Kidney (tissue), 14 donors: ENCODE results near the gene NRG3. TPM values are rescaled to one million over a fixed set of nuclear protein-coding genes. Genes with fewer than 3 reads are reported as not detected.
"Not testable (repeated sequence)": the region's sequence is repeated elsewhere in the genome, so short reads cannot be mapped to it uniquely, and the experiment has no call there.

Experiments
- DNase-seq, 5 donors: peaks; one replicate each; pipeline ENCODE4 v3.0.0-alpha.2; 2013 to 2020
- FAIRE-seq: peaks from 2 replicates; lab custom pipeline; 2012; peaks lifted over from hg19 to GRCh38; lab: Jason Lieb, UNC
- H3K27ac ChIP-seq, 2 donors: one replicate each; pipeline ENCODE4 v1.7.0; 2013; ENCODE audit warnings: low read depth in 2 of 2, low read length in 2 of 2, inconsistent platforms in 1 of 2
- H3K27me3 ChIP-seq: one replicate; pipeline ENCODE4 v1.7.1; 2013; ENCODE audit warnings: low read length, inconsistent platforms; ENCODE audit not compliant: control insufficient read depth, insufficient read depth
- H3K36me3 ChIP-seq, 3 donors: one replicate each; pipeline versions ENCODE4 v1.7.0 to v1.7.1; 2013; ENCODE audit warnings: low read length in 3 of 3, control low read depth in 1 of 3, inconsistent platforms in 1 of 3; ENCODE audit not compliant: insufficient read depth in 3 of 3, control insufficient read depth in 2 of 3
- H3K4me1 ChIP-seq, 3 donors: one replicate each; pipeline versions ENCODE4 v1.7.0 to v1.7.1; 2013; ENCODE audit warnings: low read length in 3 of 3, inconsistent platforms in 1 of 3, low read depth in 1 of 3; ENCODE audit not compliant: control insufficient read depth in 2 of 3, insufficient read depth in 2 of 3
- H3K4me3 ChIP-seq, 3 donors: one replicate each; pipeline versions ENCODE4 v1.7.0 to v1.8.1; 2013; ENCODE audit warnings: low read length in 3 of 3, control low read depth in 1 of 3, inconsistent platforms in 1 of 3
- H3K9ac ChIP-seq, 3 donors: one replicate each; pipeline versions ENCODE4 v1.7.0 to v1.7.1; 2013; ENCODE audit warnings: low read length in 3 of 3, control low read depth in 1 of 3, inconsistent platforms in 1 of 3
- H3K9me3 ChIP-seq, 3 donors: one replicate each; pipeline versions ENCODE4 v1.7.0 to v1.7.1; 2013; ENCODE audit warnings: low read length in 3 of 3, control low read depth in 1 of 3, inconsistent platforms in 1 of 3; ENCODE audit not compliant: control insufficient read depth in 2 of 3, insufficient read depth in 1 of 3
- intact Hi-C: fragments of 100-400 bp; cut with DNase I; formaldehyde crosslinking; loops from one replicate; pipeline ENCODE4 v1.11.1; 2022
- polyA plus RNA-seq: library from polyadenylated mRNA; stranded (reverse); fragments of 350-450 nt; fragmentation: Illumina TruSeq; extraction: RNeasy Lipid Tissue Mini Kit (QIAGEN cat#74804); gene quantifications from one replicate; pipeline ENCODE4 v1.2.3, GENCODE V29; 2014; ENCODE audit warnings: low read depth, low replicate concordance; ENCODE audit not compliant: insufficient read depth
- total RNA-seq: library from RNA; stranded (reverse); fragmentation: NEBNext Ultra II Directional; extraction: Animal tissue kit (Norgen Biotek cat#: 25700); gene quantifications from one replicate; pipeline ENCODE4 v1.2.1, GENCODE V29; 2021
- TF ChIP-seq, protein P1 (sequence below): IDR thresholded peaks from 3 replicates; pipeline ENCODE4 v1.5.1; 2012; ENCODE audit warnings: mild to moderate bottlenecking, moderate library complexity, borderline replicate concordance; ENCODE audit not compliant: insufficient read depth; ENCODE audit errors: extremely low read depth
- donor health status: control.
- donor health status: control.
- donor health status: control.
- donor health status: control.
- donor health status: control.
- donor health status: DM: yes; HTN: yes; CAD: no.
- donor health status: Normal renal cell carcinoma (clear cell type).

NRG3 gene
- total and polyA plus RNA-seq, 2 donors from 2014 or later, result 0.62 to 5.4 TPM

DNA sequence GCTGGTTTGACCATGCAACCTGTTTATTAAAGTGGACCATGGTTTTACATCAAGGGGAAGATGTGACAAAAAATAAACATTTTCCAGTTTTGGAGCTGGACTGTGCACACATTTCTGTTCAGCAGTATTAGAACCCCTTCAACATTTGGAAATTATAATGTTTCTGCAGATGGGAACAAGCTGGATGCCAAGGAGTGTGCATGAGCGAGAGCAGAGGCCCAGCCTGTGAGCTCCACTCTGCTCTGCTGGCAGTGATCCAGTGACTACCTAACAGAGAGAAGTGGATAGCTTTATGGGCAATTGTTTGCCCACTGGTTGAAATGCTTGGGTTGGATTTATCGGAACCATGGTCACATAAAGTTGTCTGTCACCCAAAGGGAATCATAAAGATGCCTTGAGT, 456.7 kb downstream of the NRG3 start:
- no peaks in the 10 kb centered on the region for H3K36me3 ChIP-seq
- H3K27ac ChIP-seq, result no peak overlapping the region
- TF ChIP-seq, protein P1, sequence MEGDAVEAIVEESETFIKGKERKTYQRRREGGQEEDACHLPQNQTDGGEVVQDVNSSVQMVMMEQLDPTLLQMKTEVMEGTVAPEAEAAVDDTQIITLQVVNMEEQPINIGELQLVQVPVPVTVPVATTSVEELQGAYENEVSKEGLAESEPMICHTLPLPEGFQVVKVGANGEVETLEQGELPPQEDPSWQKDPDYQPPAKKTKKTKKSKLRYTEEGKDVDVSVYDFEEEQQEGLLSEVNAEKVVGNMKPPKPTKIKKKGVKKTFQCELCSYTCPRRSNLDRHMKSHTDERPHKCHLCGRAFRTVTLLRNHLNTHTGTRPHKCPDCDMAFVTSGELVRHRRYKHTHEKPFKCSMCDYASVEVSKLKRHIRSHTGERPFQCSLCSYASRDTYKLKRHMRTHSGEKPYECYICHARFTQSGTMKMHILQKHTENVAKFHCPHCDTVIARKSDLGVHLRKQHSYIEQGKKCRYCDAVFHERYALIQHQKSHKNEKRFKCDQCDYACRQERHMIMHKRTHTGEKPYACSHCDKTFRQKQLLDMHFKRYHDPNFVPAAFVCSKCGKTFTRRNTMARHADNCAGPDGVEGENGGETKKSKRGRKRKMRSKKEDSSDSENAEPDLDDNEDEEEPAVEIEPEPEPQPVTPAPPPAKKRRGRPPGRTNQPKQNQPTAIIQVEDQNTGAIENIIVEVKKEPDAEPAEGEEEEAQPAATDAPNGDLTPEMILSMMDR, result no peak
- H3K9ac ChIP-seq, result no peak overlapping the region
- H3K4me3 ChIP-seq, result no peak overlapping the region
- no peaks in the 10 kb centered on the region for H3K27me3 ChIP-seq
- no peak for DNase-seq
- H3K9me3 ChIP-seq, result no peaks in the 10 kb centered on the region
- H3K4me1 ChIP-seq, result no peaks in the 10 kb centered on the region
- FAIRE-seq, result no peak
- intact Hi-C loops, result no loop called here

DNA sequence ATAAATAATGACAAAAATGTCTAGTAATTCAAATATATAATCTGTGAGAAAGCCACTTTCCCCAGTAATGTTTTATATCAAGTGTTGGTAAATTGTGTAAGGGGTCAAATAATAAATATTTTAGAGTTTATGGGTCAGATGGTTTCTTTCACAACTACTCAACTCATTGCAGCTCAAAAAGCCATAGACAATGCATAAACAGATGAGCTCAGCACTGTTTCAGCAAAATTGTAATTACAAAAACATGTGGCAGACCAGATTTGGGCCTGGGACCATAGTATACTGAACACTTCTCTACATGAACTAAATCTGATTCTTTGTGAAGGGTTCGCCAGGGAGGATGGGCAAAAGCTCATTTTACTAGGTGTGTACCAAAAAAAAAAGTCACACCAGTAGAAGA, 460.8 kb downstream of the NRG3 start:
- intact Hi-C loops, result no loop called here
- Histone ChIP-seq H3K27me3 (no peaks in the 10 kb centered on the region), H3K4me1 (no peaks in the 10 kb centered on the region), H3K36me3 (no peaks in the 10 kb centered on the region), H3K9me3 (no peaks in the 10 kb centered on the region), H3K9ac (no peak overlapping the region), H3K27ac (no peak overlapping the region), H3K4me3 (no peak overlapping the region)
- no peak for FAIRE-seq
- TF ChIP-seq, protein P1, result no peak
- no peak for DNase-seq

DNA sequence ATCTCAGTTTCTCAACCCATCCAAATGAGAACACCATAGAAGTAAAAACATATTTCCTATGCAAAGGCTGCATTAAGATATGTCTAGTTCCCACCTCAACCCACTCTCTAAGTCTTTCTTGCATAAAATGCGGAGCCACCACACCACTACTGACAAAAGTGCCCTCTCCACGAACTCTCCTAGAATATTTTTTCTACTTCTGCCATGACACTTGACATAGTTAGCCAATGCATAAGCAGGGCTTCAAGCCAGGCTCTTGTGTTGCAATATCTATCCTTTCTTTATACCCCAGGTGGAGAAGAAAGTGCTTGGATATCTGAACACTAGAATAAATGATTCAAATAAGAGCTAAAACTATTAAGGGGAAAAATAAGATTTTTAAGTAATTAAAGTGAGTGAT, 465.2 kb downstream of the NRG3 start:
- intact Hi-C loops, result no loop called here
- DNase-seq (no peak), FAIRE-seq (no peak)
- no peaks in the 10 kb centered on the region for H3K36me3 ChIP-seq
- H3K27me3 ChIP-seq, result no peaks in the 10 kb centered on the region
- TF ChIP-seq, protein P1, result no peak
- H3K9ac ChIP-seq, result no peak overlapping the region
- H3K4me3 ChIP-seq, result no peak overlapping the region
- H3K9me3 ChIP-seq, result no peaks in the 10 kb centered on the region
- H3K27ac ChIP-seq, result no peak overlapping the region
- H3K4me1 ChIP-seq, result no peaks in the 10 kb centered on the region

DNA sequence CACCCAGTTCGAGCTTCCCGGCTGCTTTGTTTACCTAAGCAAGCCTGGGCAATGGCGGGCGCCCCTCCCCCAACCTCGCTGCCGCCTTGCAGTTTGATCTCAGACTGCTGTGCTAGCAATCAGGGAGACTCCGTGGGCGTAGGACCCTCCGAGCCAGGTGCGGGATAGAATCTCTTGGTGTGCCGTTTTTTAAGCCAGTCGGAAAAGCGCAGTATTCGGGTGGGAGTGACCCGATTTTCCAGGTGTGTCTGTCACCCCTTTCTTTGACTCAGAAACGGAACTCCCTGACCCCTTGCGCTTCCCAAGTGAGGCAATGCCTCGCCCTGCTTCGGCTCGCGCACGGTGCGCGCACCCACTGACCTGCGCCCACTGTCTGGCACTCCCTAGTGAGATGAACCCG, 474.6 kb downstream of the NRG3 start:
- H3K4me1 ChIP-seq, H3K27ac ChIP-seq, H3K9me3 ChIP-seq, FAIRE-seq, H3K9ac ChIP-seq, DNase-seq, H3K4me3 ChIP-seq, H3K27me3 ChIP-seq, H3K36me3 ChIP-seq, intact Hi-C loops: not testable (repeated sequence)
